A204.1 (cell line): ENCODE results near the gene OR1F1.

Source experiments
- FAIRE-seq: peaks from 2 replicates; lab custom pipeline; 2012; peaks lifted over from hg19 to GRCh38; lab: Jason Lieb, UNC

OR1F1 gene

GRCh38 chr16:3249020-3249419 is 61.0 kb downstream of the OR1F1 start:
- FAIRE-seq: no peak

GRCh38 chr16:3249451-3249850 is 61.4 kb downstream of the OR1F1 start:
- no peak for FAIRE-seq

GRCh38 chr16:3252967-3253366 is 65.0 kb downstream of the OR1F1 start:
- FAIRE-seq: no peak

- no peak for FAIRE-seq
Observed at GRCh38 chr16:3254309-3254708, 66.3 kb downstream of the OR1F1 start.
